Immature natural killer cell (primary cell): Measurements from ENCODE around the gene MYL7. TPM values are rescaled to one million over a fixed set of nuclear protein-coding genes. Genes with fewer than 3 reads are reported as not detected.

Source experiments
- DNase-seq, 3 donors: peaks; one replicate each; pipeline ENCODE4 v3.0.0; 2022; ENCODE audit warnings: mixed read lengths in 1 of 3
- H3K27ac Mint-ChIP-seq, 6 donors: one replicate each; pipeline ENCODE4 v1.8.0; 2020; ENCODE audit warnings: mixed read lengths in 6 of 6, mild to moderate bottlenecking in 5 of 6, inconsistent platforms in 4 of 6, moderate library complexity in 3 of 6
- H3K27me3 Mint-ChIP-seq, 3 donors: one replicate each; pipeline ENCODE4 v1.8.0; 2020 to 2021; ENCODE audit warnings: low read depth in 3 of 3, mild to moderate bottlenecking in 3 of 3, mixed read lengths in 3 of 3, moderate library complexity in 3 of 3, inconsistent platforms in 1 of 3
- H3K36me3 Mint-ChIP-seq, 3 donors: one replicate each; pipeline ENCODE4 v1.8.0; 2020; ENCODE audit warnings: mixed read lengths in 3 of 3, inconsistent platforms in 2 of 3, mild to moderate bottlenecking in 2 of 3
- H3K4me1 Mint-ChIP-seq, 2 donors: one replicate each; pipeline ENCODE4 v1.8.0; 2020; ENCODE audit warnings: inconsistent platforms in 2 of 2, mild to moderate bottlenecking in 2 of 2, mixed read lengths in 2 of 2, moderate library complexity in 1 of 2
- H3K4me3 Mint-ChIP-seq, 5 donors: one replicate each; pipeline ENCODE4 v1.8.0; 2020; ENCODE audit warnings: mild to moderate bottlenecking in 5 of 5, mixed read lengths in 5 of 5, inconsistent platforms in 3 of 5, moderate library complexity in 3 of 5
- H3K9me3 Mint-ChIP-seq, 6 donors: one replicate each; pipeline ENCODE4 v1.8.0; 2020; ENCODE audit warnings: mild to moderate bottlenecking in 6 of 6, mixed read lengths in 6 of 6, inconsistent platforms in 4 of 6, moderate library complexity in 3 of 6
- polyA plus RNA-seq, 3 donors: library from polyadenylated mRNA; unstranded; fragments of 300-500 nt; fragmentation: Illumina TruSeq; gene quantifications; one replicate each; pipeline ENCODE4 v1.2.3, GENCODE V29; 2021

MYL7 gene
- polyA plus RNA-seq, 3 donors from 2014 or later: not detected

DNA sequence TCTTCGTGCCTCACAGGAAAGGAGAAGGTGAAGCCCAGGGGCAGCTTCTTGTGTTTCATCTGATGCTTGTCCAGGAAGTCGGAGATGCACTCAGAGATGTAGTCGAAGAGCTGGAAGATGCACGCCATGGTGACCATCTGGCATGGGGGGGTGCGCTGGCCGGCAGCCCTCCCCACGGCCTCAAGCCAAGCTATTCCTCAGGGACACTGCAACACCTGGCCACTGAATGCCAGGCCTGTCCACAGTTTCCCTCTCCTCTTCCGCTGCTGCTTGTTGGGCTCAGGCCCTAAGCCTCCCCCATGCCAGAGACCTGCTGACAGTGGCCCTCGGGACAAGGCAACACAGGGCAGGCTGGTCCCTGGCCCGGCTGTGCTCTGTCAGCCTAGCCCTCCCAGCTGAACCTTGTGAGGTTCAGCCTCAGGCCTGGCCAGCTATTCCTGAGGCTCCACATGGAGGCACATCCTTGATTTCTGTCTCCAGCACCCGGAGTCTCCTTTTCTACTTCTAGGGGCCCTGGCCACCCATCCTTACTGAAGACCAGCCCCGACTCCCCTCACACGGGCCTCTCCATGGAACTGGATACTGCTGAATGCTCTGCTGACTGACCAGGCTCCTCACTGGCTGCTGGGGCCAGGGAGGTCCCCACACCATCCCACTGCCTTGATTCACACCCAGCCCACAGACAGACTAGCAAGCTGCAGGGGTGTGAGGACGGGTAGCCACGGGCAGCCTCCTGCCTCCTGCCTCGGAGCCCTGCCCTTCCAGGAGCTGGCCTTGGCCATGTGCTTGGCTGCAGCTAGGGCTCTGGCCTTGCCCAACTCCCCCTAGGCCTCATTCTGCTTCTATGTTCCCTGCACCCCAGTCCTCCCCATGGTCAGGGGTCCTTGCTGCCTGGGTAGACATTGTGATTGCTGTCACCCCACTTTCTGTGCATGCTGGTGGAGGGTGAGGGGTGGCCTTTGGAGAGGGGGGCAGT, 10.1 kb upstream of the MYL7 start:
- H3K9me3 Mint-ChIP-seq: no peaks in the 10 kb centered on the region
- peaks cover 1 to 6% (median 2%) of the 10 kb centered on the region in 3 donors for H3K27me3 Mint-ChIP-seq
- H3K4me3 Mint-ChIP-seq: no peak overlapping the region
- H3K27ac Mint-ChIP-seq: no peak overlapping the region
- peaks cover 0 to 1% of the 10 kb centered on the region in 2 donors for H3K4me1 Mint-ChIP-seq
- no peaks in the 10 kb centered on the region for H3K36me3 Mint-ChIP-seq
- DNase-seq: no peak

DNA sequence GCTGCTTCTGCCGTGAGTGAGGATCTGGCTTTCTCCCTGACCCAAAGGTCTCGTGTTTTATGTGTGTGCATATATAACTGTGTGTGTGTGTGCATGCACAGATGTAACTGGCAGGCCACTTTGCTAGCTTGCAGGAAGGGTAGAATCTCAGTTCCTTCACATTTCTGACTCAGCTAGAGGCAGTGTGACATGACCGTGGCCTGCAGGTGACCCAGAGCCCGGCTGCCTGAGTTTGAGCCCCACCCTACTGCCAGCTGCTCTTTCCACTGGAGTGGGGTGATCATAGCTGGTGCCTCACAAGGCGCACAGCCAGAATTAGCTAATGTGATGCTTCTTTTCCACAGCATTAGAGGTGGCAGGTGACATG, 9.3 kb upstream of the MYL7 start:
- Mint-ChIP-seq H3K27me3 (peaks cover 2 to 6% (median 3%) of the 10 kb centered on the region in 3 donors), H3K27ac (no peak overlapping the region), H3K36me3 (no peaks in the 10 kb centered on the region), H3K4me1 (peaks cover 2 to 4% of the 10 kb centered on the region in 2 donors), H3K9me3 (peaks cover 0 to under 1% (median 0%) of the 10 kb centered on the region in 6 donors), H3K4me3 (no peak overlapping the region)
- no peak for DNase-seq

DNA sequence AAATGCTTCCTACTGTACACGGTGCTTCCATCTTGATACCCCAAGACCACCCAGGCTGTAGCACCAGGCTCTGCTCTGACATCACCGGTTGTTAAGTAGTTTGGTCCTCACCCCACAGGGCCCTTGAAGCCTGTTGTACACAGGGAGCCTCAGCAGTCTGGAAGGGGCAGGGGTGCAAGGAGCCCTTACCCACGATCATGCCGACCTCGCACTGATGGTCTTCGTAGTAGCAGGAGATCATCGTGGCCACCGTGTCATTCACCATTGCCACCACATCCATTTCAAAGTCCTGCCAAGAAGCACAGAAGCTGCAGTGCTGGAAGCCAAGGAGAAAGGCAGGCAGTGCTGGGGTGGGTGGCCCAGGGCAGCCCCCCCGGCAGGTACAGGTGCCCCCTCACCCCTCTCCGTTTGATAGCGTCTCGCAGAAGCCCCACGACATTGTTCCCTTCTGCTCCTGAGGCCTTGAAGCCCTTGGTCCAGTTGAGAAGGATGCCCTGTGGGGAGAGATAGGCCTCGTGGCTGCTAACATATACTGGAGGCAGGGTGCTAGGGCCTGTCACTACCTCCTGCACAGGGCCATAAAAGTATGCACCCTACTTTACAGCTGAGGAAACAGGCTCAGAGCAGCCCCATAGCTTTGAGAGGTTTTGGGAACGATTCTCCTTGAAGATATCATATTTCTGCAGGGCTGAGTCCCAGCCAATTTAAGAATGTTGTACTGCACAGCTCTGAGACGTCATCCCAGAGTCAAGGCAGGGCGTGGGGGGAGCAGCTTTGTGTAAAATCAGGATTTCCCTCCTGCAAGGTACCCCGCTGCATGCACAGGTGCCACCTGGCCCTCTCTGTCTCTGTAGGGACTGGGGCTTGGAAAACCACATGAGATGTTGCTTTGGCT, 8.7 kb upstream of the MYL7 start:
- H3K27ac Mint-ChIP-seq: no peak overlapping the region
- H3K4me1 Mint-ChIP-seq: peaks cover 6 to 7% of the 10 kb centered on the region in 2 donors
- no peak for DNase-seq
- H3K27me3 Mint-ChIP-seq: peaks cover 2 to 6% (median 4%) of the 10 kb centered on the region in 3 donors
- H3K4me3 Mint-ChIP-seq: no peak overlapping the region
- H3K36me3 Mint-ChIP-seq: no peaks in the 10 kb centered on the region
- peaks cover 0 to 1% (median 0%) of the 10 kb centered on the region in 6 donors for H3K9me3 Mint-ChIP-seq

DNA sequence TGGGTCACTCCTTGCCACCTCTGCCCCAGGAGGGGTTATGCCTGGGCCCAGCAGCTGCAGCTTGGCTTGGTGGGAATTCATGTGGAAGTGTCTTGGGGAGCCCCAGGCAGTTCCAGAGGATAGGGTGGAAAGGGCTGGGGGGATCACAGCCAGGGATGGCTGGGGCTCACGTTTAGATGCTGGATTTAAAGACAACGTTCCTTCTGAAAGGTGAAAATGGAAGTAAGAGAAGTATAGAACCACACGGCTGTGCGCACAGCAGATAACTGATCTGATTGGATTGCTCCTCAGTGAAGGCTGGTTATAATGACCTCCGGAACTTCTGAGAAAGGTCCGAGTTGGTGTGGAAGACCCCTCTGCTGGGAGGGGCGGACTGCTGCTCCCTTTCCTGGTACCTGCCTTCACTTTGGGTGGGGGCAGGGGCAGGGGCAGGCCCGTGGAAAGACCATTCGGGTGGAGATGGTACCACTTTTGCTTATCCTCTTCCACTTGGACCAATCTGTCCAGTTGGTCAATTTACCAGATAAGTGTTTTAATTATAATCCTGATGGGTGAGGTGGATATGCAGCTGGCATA, 7.9 kb upstream of the MYL7 start:
- DNase-seq: no peak
- Mint-ChIP-seq H3K27me3 (peaks cover 2 to 6% (median 4%) of the 10 kb centered on the region in 3 donors), H3K4me3 (no peak overlapping the region), H3K9me3 (peaks cover 0 to 1% (median 0%) of the 10 kb centered on the region in 6 donors), H3K4me1 (peaks cover 7 to 8% of the 10 kb centered on the region in 2 donors), H3K27ac (no peak overlapping the region), H3K36me3 (no peaks in the 10 kb centered on the region)

DNA sequence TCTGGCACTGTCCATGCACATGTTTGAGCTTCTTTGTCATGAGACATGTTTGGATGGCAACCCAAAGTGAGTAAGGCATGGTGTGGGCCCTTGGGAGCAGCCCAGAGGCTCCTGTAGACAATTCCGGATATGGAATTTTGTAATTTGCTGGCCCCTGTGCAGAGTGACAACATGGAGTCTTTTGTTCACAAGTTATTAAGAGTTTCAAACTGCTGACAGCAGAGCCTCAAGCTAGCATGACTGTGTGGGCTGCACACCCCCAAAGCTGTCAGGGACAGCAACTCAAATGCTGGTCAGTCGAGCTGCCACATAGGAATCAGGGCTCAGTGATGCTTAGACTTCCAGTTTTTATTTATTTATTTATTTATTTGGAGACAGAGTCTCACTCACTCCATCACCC, 7.0 kb upstream of the MYL7 start:
- Mint-ChIP-seq H3K9me3 (peaks cover 0 to 1% (median 0%) of the 10 kb centered on the region in 6 donors), H3K4me1 (peaks cover 7 to 8% of the 10 kb centered on the region in 2 donors), H3K27ac (no peak overlapping the region), H3K27me3 (peaks cover 2 to 6% (median 4%) of the 10 kb centered on the region in 3 donors), H3K4me3 (no peak overlapping the region), H3K36me3 (no peaks in the 10 kb centered on the region)
- DNase-seq: no peak

DNA sequence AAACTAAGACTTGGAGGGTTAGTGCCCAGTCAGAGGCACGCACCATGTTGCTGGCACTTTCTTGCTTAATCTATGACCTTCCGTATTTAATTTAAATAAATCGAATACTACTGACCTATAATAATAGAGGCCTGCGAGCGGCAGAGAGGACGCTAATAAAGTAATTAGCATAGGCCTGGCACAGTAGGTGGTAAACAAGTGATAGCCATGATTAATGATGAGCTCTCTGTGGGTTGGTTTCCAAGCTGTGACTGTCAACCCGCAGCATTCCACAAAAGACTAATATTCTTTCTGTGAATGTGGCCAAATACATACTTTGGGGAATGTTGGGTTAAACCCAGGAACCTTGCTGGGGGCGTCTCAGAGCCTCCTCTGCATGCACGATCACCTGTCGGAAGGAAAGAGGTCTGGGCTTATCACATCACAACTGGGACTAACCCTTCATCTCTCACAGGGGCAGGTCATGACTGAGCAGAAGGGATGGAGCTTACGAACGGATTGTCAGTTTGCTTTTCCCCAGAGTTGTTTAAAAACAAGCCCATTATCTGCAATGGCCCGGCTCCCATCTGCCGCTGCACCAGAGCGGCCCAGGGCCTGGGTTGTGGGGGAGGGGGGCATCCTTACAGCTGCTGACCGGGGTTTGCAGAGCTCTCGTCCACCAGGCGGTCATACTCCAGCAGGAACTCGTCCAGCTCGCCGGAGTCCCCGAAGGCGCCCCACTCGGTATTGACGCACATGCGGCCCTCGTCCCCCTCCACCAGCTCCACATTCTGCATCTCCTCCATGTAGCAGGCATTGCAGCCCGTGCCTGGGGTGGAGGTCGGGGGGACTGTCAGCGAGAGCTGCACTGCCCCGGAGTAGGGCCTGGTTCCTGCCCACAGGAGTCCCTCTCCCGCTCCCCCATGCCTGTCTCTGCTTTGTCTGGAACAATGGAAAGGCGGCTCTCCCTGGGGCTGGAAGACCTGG, 6.2 kb upstream of the MYL7 start:
- peaks cover 7 to 8% of the 10 kb centered on the region in 2 donors for H3K4me1 Mint-ChIP-seq
- no peak for DNase-seq
- peaks cover 2 to 6% (median 4%) of the 10 kb centered on the region in 3 donors for H3K27me3 Mint-ChIP-seq
- no peaks in the 10 kb centered on the region for H3K36me3 Mint-ChIP-seq
- H3K9me3 Mint-ChIP-seq: peaks cover 0 to 1% (median 0%) of the 10 kb centered on the region in 6 donors
- no peak overlapping the region for H3K27ac Mint-ChIP-seq
- H3K4me3 Mint-ChIP-seq: peak overlapping the region; percentile 17 to 70 (median 27)

DNA sequence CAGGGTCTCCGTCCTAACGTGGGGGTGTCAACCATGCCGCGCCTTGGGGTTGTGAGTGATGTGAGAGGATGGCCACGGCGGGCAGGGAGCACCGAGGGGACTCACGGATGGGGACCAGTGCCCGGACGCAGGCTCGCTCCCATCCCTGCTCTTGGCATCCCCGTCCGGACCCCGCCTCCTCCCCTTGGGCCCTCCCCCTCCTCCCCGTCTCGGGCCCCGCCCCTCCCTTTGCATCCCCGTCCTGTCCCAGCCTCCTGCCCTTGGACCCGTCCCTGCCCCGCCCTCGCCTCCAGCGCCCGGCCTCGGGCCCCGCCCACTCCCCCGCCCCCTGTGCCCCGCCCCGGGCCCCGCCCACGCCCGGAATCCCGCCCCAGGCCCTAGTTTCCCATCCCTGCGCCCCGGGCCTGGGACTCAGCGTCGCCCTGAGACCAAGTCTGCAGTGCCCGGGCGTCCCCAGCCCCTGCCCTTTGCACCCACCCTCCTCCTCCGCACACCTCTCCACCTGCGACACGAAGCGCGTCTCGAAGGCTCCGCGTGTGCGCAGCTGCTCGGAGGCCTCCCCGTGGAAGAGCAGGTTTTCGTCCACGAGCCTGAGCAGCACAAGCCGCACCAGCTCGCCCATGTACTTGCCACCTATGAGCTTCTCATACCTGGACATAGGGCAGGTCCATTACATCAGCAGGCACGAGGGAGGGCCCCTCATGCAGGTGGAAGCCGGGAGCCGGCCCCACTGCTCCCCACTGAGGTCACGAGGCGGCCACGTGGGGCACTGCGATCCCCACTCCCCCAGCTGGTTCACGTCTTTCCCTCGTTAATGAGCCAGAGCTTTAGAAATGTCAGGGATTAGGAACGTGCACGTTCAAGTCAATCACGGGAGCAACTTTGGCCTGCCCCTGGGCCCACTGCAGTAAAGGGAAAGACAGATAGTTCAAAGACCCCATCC, 5.1 kb upstream of the MYL7 start:
- Mint-ChIP-seq H3K36me3 (no peaks in the 10 kb centered on the region), H3K27me3 (peaks cover 2 to 7% (median 6%) of the 10 kb centered on the region in 3 donors), H3K4me3 (peak overlapping the region; percentile 64 to 78 (median 74)), H3K9me3 (peaks cover 0 to 1% (median 0%) of the 10 kb centered on the region in 6 donors), H3K27ac (peak overlapping the region in 2 of 6 donors; percentile 23 to 67), H3K4me1 (peaks cover 7 to 8% of the 10 kb centered on the region in 2 donors)
- peak; percentile 19 to 27 (median 26) for DNase-seq

DNA sequence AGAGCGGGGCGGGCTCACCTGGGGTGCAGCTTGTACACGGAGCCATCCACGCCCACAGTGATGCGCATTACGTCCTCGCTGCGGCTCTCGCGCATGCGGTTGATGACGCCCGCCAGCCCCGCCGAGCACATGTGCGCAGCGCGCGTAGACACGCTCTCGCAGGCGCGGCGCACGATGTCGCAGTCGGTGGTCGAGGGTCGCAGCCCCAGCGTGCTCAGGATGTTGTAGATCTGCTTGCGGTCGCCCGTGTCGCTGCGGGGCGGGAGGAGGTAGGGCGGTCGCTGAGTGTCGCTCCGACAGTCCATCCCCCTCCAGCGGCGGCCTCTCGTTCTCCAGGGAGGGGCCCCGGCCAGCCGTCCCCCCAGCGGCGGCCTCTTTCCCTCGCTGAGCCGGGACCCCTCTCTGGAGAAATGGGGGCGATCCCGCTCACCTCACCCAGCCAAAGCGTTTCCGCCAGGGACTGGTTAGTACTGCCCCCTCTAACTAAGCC, 4.4 kb upstream of the MYL7 start:
- H3K4me3 Mint-ChIP-seq: peak overlapping the region; percentile 64 to 78 (median 74)
- H3K9me3 Mint-ChIP-seq: peaks cover 0 to 1% (median 0%) of the 10 kb centered on the region in 6 donors
- H3K27me3 Mint-ChIP-seq: peaks cover 2 to 7% (median 6%) of the 10 kb centered on the region in 3 donors
- H3K36me3 Mint-ChIP-seq: no peaks in the 10 kb centered on the region
- peaks cover 7 to 8% of the 10 kb centered on the region in 2 donors for H3K4me1 Mint-ChIP-seq
- H3K27ac Mint-ChIP-seq: peak overlapping the region in 5 of 6 donors; percentile 23 to 67 (median 49)
- peak; percentile 43 to 63 (median 62) for DNase-seq

DNA sequence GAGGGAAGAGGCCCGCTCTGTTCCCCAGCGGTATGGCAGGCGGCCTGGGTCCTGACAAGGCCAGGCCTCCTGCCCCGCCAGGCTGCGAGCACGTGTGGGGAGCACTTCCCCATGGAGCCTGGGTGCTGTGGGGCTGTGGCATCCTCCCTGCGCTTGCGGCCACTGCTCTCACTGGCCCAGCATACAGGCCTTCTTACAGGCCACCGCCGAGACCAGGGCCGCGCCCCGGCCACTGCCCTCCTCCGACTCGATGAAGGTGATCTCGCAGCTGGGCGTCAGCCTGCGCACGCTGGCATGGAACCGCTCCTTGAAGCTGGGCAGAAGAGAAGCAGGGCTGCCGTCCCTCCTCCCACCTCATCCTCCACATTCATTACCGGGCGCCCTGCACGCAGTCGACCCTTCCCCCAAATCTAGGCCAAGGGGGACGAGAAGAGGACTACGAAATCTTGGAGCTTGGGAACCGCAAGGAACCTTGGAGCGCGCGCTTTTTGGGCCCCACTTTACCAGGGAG, 3.9 kb upstream of the MYL7 start:
- peaks cover 0 to 1% (median 0%) of the 10 kb centered on the region in 6 donors for H3K9me3 Mint-ChIP-seq
- peak overlapping the region in 4 of 5 donors; percentile 72 to 78 (median 76) for H3K4me3 Mint-ChIP-seq
- H3K27ac Mint-ChIP-seq: peak overlapping the region in 3 of 6 donors; percentile 3 to 64 (median 24)
- H3K4me1 Mint-ChIP-seq: peaks cover 7 to 8% of the 10 kb centered on the region in 2 donors
- H3K27me3 Mint-ChIP-seq: peaks cover 2 to 7% (median 6%) of the 10 kb centered on the region in 3 donors
- DNase-seq: no peak
- no peaks in the 10 kb centered on the region for H3K36me3 Mint-ChIP-seq

DNA sequence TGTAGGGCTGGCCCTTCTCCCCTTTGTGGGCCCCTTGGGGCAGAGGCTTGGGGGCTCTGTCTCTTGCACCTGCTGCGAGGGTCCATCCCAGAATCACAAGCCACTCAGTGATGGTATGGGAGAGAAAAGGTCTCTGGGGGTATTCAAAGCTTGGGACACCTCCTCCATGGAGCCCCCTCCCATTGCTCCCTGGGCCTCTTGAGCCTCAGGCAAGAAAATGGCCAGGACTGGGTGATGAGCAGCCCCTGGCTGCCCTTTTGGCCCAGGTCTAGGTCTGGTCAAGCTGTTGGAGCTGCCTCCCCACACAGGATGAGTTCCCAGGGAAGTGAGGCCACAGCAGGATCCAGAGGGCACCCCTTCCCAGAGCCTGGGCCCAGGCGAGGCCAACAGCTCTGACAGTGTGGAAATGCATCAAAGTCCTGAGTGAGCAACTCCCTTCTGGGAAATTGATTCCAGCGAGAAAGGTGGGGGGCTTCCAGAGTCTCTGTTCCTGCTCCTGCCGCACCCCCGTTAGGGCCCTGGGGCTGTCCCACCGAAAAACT, 3.4 kb upstream of the MYL7 start:
- Mint-ChIP-seq H3K4me3 (no peak overlapping the region), H3K27me3 (peaks cover 2 to 7% (median 6%) of the 10 kb centered on the region in 3 donors), H3K27ac (no peak overlapping the region), H3K36me3 (no peaks in the 10 kb centered on the region), H3K9me3 (peaks cover 0 to 1% (median 0%) of the 10 kb centered on the region in 6 donors), H3K4me1 (peaks cover 7 to 8% of the 10 kb centered on the region in 2 donors)
- no peak for DNase-seq

DNA sequence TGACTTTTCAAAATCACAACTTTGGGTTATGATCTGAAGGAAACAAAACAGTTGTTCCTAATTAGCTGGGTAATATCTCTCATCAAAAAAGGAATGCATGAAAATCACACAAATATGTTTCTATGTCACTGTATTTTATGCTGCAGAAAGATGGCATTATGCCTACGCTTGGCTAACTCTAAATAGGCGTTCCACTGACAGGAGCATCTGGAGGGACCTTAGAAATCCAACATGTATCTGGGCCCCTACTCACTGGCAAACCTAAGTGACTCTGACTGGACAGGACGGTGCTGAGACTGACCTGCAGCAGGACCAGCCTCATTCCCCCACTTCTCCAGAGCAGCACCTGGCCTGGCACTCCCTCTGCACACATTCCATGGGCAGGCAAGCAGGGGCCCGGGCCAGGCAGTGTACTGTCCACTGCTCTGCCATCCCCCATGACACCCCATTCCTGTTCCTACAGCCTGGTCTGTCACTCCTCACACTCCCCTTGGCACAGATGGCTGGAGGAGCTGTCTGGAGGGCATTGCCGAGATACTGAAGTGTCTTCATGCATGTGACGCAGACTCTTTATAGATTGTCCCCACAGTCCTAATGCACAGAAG, 2.6 kb upstream of the MYL7 start:
- Mint-ChIP-seq H3K27ac (peak overlapping the region in 2 of 6 donors; percentile 6 to 31), H3K4me3 (no peak overlapping the region)
- DNase-seq: no peak

More for the DNA sequence above, 2.6 kb upstream of the MYL7 start:
- Mint-ChIP-seq H3K27me3 (peaks cover 2 to 11% (median 6%) of the 10 kb centered on the region in 3 donors), H3K36me3 (no peaks in the 10 kb centered on the region), H3K9me3 (peaks cover 0 to 1% (median 0%) of the 10 kb centered on the region in 6 donors), H3K4me1 (peaks cover 7 to 8% of the 10 kb centered on the region in 2 donors)
